GM12865 (cell line): ENCODE results near the gene SPOCK3.

Experiments used
- DNase-seq: peaks from one replicate; pipeline ENCODE4 v3.0.0; 2010; ENCODE audit warnings: low read depth
- H3K4me3 ChIP-seq: 2 replicates; pipeline ENCODE4 v1.5.1; 2011; ENCODE audit warnings: mild to moderate bottlenecking, low read depth, low read length, control low read depth
- CTCF ChIP-seq: IDR thresholded peaks from 2 replicates; pipeline ENCODE4 v1.5.1; 2011; ENCODE audit warnings: low read length, control low read depth, low read depth, inconsistent platforms; ENCODE audit not compliant: insufficient read depth; ENCODE audit errors: missing control alignments

The SPOCK3 gene

GRCh38 chr4:167014944-167015343 lies 219.3 kb downstream of the SPOCK3 start:
- DNase-seq: no peak
- H3K4me3 ChIP-seq: no peak overlapping the region
- TF ChIP-seq CTCF: no peak

- TF ChIP-seq CTCF: no peak
- no peak overlapping the region for H3K4me3 ChIP-seq
- DNase-seq: no peak
Observed at GRCh38 chr4:167003326-167003725, 231.0 kb downstream of the SPOCK3 start.

GRCh38 chr4:167000141-167000852 lies 234.0 kb downstream of the SPOCK3 start:
- no peak for TF ChIP-seq CTCF
- no peak overlapping the region for H3K4me3 ChIP-seq
- DNase-seq: no peak

- no peak for TF ChIP-seq CTCF
- DNase-seq: no peak
- no peak overlapping the region for H3K4me3 ChIP-seq
Observed at GRCh38 chr4:166996216-166996615, 238.1 kb downstream of the SPOCK3 start.

GRCh38 chr4:166994686-166995085 lies 239.6 kb downstream of the SPOCK3 start:
- no peak for TF ChIP-seq CTCF
- DNase-seq: no peak
- H3K4me3 ChIP-seq: no peak overlapping the region

GRCh38 chr4:166991006-166991561 lies 243.2 kb downstream of the SPOCK3 start:
- H3K4me3 ChIP-seq: no peak overlapping the region
- TF ChIP-seq CTCF: no peak
- no peak for DNase-seq

- no peak overlapping the region for H3K4me3 ChIP-seq
Observed at GRCh38 chr4:166989886-166990285, 244.4 kb downstream of the SPOCK3 start.

More at GRCh38 chr4:166989886-166990285, 244.4 kb downstream of the SPOCK3 start:
- no peak for TF ChIP-seq CTCF
- no peak for DNase-seq
